ENCODE results near the gene TCAF1. TPM values are rescaled to one million over a fixed set of nuclear protein-coding genes. Genes with fewer than 3 reads are reported as not detected.
"Not testable (repeated sequence)": the region's sequence is repeated elsewhere in the genome, so short reads cannot be mapped to it uniquely, and the experiment has no call there.

Gene TCAF1
- total RNA-seq, 1 donor: 77.1 TPM

GRCh38 chr7:143837223-143837622 lies 64.8 kb downstream of the TCAF1 start:
- not testable (repeated sequence) for H3K79me2 ChIP-seq (ENCODE audit: insufficient read depth, low read length); H3K36me3 ChIP-seq (ENCODE audit: insufficient read depth, low read length); H2AFZ ChIP-seq (ENCODE audit: low read length); H3K9me3 ChIP-seq (ENCODE audit: low read depth, low read length); H3K27ac ChIP-seq (ENCODE audit: low read depth, low read length); H3K4me1 ChIP-seq (ENCODE audit: insufficient read depth, low read length); DNase-seq (ENCODE audit: insufficient read length, low spot score, missing footprints); H4K20me1 ChIP-seq (ENCODE audit: insufficient read depth, low read length); H3K27me3 ChIP-seq (ENCODE audit: insufficient read depth, low read length); H3K4me2 ChIP-seq (ENCODE audit: insufficient read depth, low read length)
- peak overlapping the region; percentile 46 for H3K4me3 ChIP-seq (ENCODE audit: insufficient read depth, low read length)
- TF ChIP-seq, protein P1, sequence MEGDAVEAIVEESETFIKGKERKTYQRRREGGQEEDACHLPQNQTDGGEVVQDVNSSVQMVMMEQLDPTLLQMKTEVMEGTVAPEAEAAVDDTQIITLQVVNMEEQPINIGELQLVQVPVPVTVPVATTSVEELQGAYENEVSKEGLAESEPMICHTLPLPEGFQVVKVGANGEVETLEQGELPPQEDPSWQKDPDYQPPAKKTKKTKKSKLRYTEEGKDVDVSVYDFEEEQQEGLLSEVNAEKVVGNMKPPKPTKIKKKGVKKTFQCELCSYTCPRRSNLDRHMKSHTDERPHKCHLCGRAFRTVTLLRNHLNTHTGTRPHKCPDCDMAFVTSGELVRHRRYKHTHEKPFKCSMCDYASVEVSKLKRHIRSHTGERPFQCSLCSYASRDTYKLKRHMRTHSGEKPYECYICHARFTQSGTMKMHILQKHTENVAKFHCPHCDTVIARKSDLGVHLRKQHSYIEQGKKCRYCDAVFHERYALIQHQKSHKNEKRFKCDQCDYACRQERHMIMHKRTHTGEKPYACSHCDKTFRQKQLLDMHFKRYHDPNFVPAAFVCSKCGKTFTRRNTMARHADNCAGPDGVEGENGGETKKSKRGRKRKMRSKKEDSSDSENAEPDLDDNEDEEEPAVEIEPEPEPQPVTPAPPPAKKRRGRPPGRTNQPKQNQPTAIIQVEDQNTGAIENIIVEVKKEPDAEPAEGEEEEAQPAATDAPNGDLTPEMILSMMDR (IDR thresholded peaks at IDR 0.05; ENCODE audit: extremely low read depth, low read depth, low read length): peak; percentile 21

DNA sequence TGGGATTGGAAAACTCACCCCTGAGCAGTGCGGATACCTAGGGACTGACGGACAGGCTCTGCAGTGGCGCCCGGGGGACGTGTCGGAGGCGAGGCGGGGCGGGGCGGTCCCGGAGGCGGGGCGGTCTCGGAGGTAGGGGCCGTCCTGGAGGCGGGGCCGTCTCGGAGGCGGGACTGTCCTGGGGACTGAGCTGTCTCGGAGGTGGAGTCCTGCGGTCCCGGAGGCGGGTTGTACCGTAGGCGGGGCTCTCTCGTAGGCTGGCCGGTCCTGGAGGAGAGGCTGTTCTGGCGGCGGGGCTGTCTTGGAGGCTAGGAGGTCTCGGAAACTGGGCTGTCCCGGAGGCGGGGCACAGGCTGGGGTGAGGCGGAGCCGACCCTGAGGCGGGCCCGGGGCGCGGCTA lies 65.4 kb downstream of the TCAF1 start:
- H3K4me2 ChIP-seq (ENCODE audit: insufficient read depth, low read length); H3K27ac ChIP-seq (ENCODE audit: low read depth, low read length); H2AFZ ChIP-seq (ENCODE audit: low read length); H3K9me3 ChIP-seq (ENCODE audit: low read depth, low read length); H4K20me1 ChIP-seq (ENCODE audit: insufficient read depth, low read length); H3K36me3 ChIP-seq (ENCODE audit: insufficient read depth, low read length); DNase-seq (ENCODE audit: insufficient read length, low spot score, missing footprints); H3K27me3 ChIP-seq (ENCODE audit: insufficient read depth, low read length); H3K4me1 ChIP-seq (ENCODE audit: insufficient read depth, low read length); H3K79me2 ChIP-seq (ENCODE audit: insufficient read depth, low read length): not testable (repeated sequence)
- peak overlapping the region; percentile 61 for H3K4me3 ChIP-seq (ENCODE audit: insufficient read depth, low read length)

GRCh38 chr7:143836088-143836487 lies 65.9 kb downstream of the TCAF1 start:
- not testable (repeated sequence) for H3K4me2 ChIP-seq (ENCODE audit: insufficient read depth, low read length)

GRCh38 chr7:143826578-143826977 lies 75.4 kb downstream of the TCAF1 start:
- H2AFZ ChIP-seq (ENCODE audit: low read length); H3K27ac ChIP-seq (ENCODE audit: low read depth, low read length); H3K27me3 ChIP-seq (ENCODE audit: insufficient read depth, low read length); H3K4me2 ChIP-seq (ENCODE audit: insufficient read depth, low read length); H3K36me3 ChIP-seq (ENCODE audit: insufficient read depth, low read length); DNase-seq (ENCODE audit: insufficient read length, low spot score, missing footprints); H3K79me2 ChIP-seq (ENCODE audit: insufficient read depth, low read length); H3K4me3 ChIP-seq (ENCODE audit: insufficient read depth, low read length); H3K4me1 ChIP-seq (ENCODE audit: insufficient read depth, low read length); H4K20me1 ChIP-seq (ENCODE audit: insufficient read depth, low read length); H3K9me3 ChIP-seq (ENCODE audit: low read depth, low read length): not testable (repeated sequence)

More at GRCh38 chr7:143836088-143836487, 65.9 kb downstream of the TCAF1 start:
- not testable (repeated sequence) for DNase-seq (ENCODE audit: insufficient read length, low spot score, missing footprints); H3K36me3 ChIP-seq (ENCODE audit: insufficient read depth, low read length); H3K4me3 ChIP-seq (ENCODE audit: insufficient read depth, low read length); H3K27me3 ChIP-seq (ENCODE audit: insufficient read depth, low read length); H4K20me1 ChIP-seq (ENCODE audit: insufficient read depth, low read length); H3K9me3 ChIP-seq (ENCODE audit: low read depth, low read length); H2AFZ ChIP-seq (ENCODE audit: low read length); H3K4me1 ChIP-seq (ENCODE audit: insufficient read depth, low read length); H3K27ac ChIP-seq (ENCODE audit: low read depth, low read length); H3K79me2 ChIP-seq (ENCODE audit: insufficient read depth, low read length)

DNA sequence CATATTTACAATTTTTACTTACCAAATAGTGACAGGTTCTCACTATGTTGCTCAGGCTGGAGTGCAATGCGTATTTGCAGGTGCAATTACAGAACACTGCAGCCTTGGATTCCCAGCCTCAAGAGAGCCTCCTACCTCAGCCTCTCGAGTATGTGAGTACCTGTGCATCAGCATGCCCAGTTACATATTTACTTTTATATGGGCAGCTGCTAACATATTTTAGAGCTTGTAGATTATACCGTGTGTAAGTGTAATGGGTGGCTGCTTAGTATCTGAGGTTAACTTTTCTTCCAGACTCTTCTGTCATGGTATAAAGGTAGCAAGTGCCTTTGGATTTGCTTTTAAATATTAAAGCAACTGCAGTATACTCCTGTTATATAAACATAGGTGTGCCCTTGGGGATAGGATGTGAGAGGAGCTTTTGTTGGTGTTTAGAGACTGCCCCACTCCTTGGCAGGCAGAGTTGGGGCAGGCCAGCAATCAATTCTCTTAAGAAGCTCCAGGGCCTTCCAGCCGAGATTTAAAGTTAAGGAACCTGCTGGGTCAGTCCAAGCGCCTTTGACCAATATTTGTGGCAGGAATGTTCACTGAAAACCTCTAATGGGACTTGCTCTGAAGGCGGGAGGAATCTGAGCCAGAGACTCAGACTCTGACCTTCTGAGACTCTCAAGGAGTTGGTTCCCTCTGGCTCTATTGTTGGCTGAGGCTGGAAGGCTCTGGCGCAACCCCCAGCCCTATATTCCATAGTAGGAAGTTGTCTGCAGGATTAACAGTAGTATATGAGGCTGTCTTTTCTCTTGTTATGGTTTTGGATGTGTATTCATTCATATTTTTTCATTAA lies 77.5 kb downstream of the TCAF1 start:
- not testable (repeated sequence) for H3K79me2 ChIP-seq (ENCODE audit: insufficient read depth, low read length); H3K27me3 ChIP-seq (ENCODE audit: insufficient read depth, low read length); H3K36me3 ChIP-seq (ENCODE audit: insufficient read depth, low read length); H4K20me1 ChIP-seq (ENCODE audit: insufficient read depth, low read length); H3K4me2 ChIP-seq (ENCODE audit: insufficient read depth, low read length); H2AFZ ChIP-seq (ENCODE audit: low read length); DNase-seq (ENCODE audit: insufficient read length, low spot score, missing footprints); H3K4me3 ChIP-seq (ENCODE audit: insufficient read depth, low read length); H3K4me1 ChIP-seq (ENCODE audit: insufficient read depth, low read length); H3K27ac ChIP-seq (ENCODE audit: low read depth, low read length); H3K9me3 ChIP-seq (ENCODE audit: low read depth, low read length)

GRCh38 chr7:143823634-143824294 lies 78.2 kb downstream of the TCAF1 start:
- not testable (repeated sequence) for DNase-seq (ENCODE audit: insufficient read length, low spot score, missing footprints); H4K20me1 ChIP-seq (ENCODE audit: insufficient read depth, low read length); H3K79me2 ChIP-seq (ENCODE audit: insufficient read depth, low read length); H3K4me2 ChIP-seq (ENCODE audit: insufficient read depth, low read length); H3K4me1 ChIP-seq (ENCODE audit: insufficient read depth, low read length); H3K4me3 ChIP-seq (ENCODE audit: insufficient read depth, low read length); H3K9me3 ChIP-seq (ENCODE audit: low read depth, low read length); H2AFZ ChIP-seq (ENCODE audit: low read length); H3K36me3 ChIP-seq (ENCODE audit: insufficient read depth, low read length); H3K27me3 ChIP-seq (ENCODE audit: insufficient read depth, low read length)
- peak overlapping the region; percentile 28 for H3K27ac ChIP-seq (ENCODE audit: low read depth, low read length)

DNA sequence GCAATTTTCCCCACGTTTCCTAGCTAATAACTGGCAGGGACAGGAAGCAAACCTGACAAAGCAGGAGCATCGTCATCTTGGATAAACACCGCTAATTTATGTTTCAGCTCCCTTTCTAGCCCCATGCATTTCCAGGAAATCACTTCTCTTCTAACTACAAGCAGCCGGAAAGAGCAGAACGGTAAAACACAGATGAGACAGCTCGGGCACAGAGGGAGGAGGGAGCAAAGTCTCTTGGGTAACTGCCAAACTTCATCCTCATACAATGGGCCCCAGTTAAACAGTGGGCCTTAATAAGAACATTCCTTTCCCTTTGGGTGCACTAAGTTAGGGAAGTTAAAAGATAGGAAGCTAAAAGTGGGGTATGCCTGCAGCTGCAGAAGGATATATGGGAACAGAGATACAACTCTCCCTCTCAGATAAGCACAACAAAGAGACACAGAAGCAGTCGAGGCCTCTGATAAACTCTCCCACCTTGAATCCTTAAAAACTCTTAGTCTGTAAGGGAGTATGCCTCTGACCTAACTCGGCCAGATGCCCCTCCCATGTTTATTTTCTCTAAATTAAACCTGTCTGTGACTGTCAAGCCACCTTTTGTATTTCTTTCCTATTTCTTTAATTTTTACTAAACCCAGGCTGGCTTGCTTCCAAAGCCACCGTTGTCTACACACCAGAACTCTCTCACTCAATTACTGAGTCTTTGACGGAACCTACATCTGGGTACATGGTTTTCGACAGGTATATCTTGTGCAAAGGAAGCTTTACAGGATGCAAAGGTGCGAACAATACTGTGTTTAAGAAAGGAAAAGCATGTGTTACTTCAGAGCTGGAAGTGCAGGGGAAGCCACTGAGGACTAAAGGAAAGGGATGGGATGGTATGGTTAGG lies 80.3 kb downstream of the TCAF1 start:
- not testable (repeated sequence) for H4K20me1 ChIP-seq (ENCODE audit: insufficient read depth, low read length); H3K4me3 ChIP-seq (ENCODE audit: insufficient read depth, low read length); DNase-seq (ENCODE audit: insufficient read length, low spot score, missing footprints); H3K27me3 ChIP-seq (ENCODE audit: insufficient read depth, low read length); H3K79me2 ChIP-seq (ENCODE audit: insufficient read depth, low read length); H3K4me1 ChIP-seq (ENCODE audit: insufficient read depth, low read length); H3K36me3 ChIP-seq (ENCODE audit: insufficient read depth, low read length); H3K9me3 ChIP-seq (ENCODE audit: low read depth, low read length); H2AFZ ChIP-seq (ENCODE audit: low read length); H3K27ac ChIP-seq (ENCODE audit: low read depth, low read length); H3K4me2 ChIP-seq (ENCODE audit: insufficient read depth, low read length)

Measured in osteoblast (primary cell).